DMS53 (cell line): ENCODE measurements around the gene NT5C1A.
A peak's percentile ranks its signal among the peaks of the same experiment; 100 is the strongest.

Experiments
- DNase-seq: peaks from one replicate; lab custom pipeline; 2025; lab: John Stamatoyannopoulos, UW

NT5C1A gene

GRCh38 chr1:39635205-39635870, 36.6 kb downstream of the NT5C1A start:
- no peak for DNase-seq

- no peak for DNase-seq
Measured at GRCh38 chr1:39633422-39633821, 38.5 kb downstream of the NT5C1A start.

DNA sequence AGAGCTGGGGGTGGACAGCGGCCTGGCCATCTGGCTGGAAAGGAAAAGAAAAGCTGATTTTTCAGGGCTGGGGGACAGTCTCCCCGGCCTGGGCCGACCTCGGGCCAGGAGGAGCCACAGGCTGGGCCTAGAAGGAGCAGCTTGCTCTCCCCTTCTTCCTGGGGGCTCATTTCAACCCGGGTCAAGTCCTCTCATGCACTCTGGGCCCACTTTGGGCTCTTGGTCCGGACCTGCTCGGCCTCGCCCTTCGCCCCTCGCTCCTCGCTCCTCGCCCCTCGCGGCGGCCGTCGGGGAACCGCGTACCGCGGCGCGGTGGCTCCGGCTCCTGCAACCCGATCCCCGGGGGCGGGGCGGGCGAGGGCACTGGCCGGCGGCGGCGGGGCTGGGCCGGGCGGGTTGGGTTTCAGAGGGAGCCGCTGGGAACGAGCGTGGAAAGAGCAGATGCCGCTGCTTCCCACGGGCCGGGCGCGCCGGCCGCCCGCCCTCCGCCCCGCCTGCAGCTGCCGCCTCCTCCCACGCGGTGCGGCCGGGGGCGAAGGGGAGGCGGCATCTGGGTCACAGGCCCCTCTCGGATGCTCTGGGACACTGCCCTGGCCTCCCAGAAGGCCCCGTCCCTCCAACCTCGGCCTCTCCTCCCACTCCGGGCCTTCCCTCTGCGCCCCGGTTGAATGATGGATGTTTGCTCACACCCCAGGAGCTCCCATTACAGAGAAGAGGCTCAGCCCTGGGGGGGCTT, 39.1 kb downstream of the NT5C1A start:
- DNase-seq = peak; percentile 86

GRCh38 chr1:39632323-39632681, 39.6 kb downstream of the NT5C1A start:
- no peak for DNase-seq

GRCh38 chr1:39631361-39632322, 40.3 kb downstream of the NT5C1A start:
- no peak for DNase-seq

DNA sequence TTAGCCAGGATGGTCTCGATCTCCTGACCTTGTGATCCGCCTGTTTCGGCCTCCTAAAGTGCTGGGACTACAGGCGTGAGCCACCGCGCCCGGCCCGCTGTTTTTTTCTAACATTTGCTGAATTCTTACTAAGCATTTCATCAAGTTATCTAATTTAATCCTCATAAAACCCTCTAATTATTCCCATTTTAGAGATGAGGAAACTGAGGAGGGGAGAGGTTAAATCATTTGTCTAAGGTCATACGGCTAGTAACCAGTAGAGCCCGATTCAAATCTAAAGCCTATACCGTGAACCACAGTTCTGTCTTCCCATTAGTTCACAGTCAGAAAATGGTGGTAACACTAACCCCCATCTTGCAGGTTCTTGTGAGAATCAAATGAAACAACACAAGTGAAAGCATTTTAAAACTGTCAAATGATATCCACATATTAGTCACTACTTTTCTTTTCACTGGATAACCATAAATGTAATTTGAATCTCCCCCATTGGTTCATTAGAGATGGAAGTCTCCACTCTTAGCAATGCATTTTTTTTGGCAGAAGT, 43.0 kb downstream of the NT5C1A start:
- no peak for DNase-seq

GRCh38 chr1:39626646-39627045, 45.3 kb downstream of the NT5C1A start:
- DNase-seq = no peak

DNA sequence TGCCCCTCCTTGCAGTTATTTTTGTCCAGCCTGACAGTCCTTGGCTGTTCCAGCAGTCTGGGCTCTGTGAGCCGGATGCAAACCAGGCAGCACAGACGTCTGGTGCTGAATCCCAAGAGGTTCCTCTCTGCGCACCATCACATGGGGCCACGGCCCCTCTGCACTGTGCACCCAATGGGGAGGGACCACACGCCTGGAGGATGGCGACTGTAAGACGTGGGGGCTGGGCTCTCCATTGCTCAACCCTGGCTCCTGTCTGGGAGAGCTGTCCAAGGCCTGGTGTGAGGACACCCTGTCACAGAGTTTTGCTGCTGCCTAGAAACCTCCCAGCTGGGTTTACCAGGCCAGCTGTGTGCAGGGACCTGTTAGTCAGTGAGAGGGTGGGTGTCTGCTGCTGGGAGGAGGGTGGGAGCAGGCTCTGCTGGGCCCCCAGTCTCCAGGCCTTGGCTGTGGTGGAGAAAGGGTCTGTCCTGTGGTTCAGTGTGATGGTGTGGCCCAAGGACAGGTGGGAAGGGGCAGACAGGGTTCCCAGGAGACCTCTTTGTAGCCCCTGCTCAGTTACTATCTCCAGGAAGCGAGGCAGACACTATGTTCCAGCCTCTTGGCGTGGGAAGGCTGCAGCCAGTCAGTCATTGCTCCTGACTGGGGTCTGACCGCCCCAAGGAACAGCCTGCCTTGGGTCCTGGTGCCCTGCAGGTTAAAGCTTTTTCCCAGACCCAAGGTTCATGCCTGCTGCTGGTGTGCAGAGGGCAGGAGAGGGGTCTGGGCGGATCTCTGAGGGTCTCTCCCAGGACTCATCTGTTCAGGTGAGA, 46.2 kb downstream of the NT5C1A start:
- DNase-seq = no peak

- DNase-seq = no peak
Measured at GRCh38 chr1:39625009-39625408, 46.9 kb downstream of the NT5C1A start.

DNA sequence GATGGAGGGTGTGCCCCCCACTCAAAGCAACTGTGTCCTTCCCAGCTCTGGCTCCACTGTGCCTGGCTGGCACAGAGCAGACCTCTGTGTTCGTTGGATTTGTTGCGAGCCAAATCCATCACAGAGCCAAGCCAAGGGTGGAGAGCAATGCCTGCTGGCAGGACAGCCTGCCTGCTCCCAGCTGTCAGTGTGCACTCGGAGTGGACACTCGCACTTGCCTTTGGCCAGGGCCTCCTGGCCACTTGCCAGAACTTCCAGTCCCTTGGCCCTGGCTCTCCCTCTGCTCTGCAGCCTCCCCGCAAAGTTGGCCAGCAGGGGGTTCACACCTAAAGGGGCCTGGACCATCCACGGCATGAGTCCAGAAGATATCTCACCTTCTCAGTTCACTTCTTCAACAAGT, 48.9 kb downstream of the NT5C1A start:
- no peak for DNase-seq

- DNase-seq = no peak
Measured at GRCh38 chr1:39622427-39622826, 49.5 kb downstream of the NT5C1A start.

DNA sequence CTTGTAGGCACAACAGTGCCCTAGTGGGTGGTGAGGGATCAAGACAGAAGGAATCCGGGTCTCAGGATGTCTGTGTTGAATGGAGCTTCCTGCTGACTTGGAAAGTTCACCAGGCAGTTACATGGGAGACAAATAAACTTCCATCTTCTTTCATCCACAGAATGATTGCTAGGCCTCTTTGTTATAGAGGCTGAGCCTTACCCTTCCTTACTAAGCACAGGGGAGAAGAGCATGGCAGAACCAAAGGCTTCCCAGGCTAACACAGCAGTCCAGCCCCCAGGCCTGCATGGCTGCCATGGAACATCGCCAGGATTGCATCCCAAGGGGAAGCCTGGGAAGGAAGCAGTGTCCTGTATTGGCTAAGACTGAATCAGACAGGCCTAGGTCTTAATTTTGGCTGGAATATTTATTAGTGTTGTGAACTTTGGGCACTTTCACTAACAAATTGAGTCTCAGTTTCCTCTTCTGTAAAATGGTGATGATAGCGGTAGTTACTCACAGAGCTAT, 51.2 kb downstream of the NT5C1A start:
- DNase-seq = no peak

DNA sequence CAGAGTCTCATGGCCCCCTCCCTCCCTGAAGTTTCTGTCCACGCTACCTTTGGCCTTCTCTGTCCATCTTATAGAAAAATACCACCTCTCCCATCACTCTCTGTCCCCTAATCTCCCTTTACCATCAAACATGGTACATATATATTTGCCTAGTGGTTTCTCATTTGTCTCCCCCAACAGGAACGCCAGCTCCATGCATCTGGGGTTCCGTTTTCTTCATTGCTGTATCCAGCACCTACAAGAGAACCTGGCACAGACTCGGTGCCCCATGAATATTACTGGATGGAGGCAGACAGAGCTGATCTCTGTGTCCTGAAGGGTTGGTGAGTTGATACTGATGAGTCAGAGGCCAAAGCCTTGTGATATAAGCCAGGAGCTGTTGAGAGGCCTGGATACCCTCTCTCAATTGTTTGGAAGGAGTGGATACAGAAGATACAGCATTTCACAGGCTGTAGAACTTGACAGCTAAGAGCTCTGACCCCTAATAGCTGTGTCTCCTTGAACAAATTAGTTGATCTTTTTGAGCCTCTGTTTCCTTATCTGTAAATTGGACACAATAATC, 54.3 kb downstream of the NT5C1A start:
- DNase-seq = peak; percentile 19

GRCh38 chr1:39615086-39615673, 56.7 kb downstream of the NT5C1A start:
- peak; percentile 70 for DNase-seq

GRCh38 chr1:39614488-39614887, 57.4 kb downstream of the NT5C1A start:
- DNase-seq = no peak

DNA sequence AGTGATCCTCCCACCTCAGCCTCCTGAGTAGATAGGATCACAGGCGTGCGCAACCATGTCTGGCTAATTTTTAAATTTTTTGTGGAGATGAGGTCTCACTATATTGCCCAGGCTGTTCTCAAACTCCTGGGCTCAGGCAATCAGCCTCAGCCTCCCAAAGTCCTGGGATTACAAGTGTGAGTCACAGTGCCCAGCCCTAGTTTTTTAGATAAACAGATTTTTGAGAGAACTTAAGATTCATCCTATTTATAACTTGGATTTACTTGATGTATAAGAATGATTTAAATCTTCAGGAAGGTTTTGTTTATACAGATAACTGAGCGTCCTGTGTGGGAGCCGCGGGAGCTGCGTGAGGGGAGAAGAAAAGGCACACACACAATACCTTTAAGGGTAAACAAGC, 58.7 kb downstream of the NT5C1A start:
- no peak for DNase-seq

DNA sequence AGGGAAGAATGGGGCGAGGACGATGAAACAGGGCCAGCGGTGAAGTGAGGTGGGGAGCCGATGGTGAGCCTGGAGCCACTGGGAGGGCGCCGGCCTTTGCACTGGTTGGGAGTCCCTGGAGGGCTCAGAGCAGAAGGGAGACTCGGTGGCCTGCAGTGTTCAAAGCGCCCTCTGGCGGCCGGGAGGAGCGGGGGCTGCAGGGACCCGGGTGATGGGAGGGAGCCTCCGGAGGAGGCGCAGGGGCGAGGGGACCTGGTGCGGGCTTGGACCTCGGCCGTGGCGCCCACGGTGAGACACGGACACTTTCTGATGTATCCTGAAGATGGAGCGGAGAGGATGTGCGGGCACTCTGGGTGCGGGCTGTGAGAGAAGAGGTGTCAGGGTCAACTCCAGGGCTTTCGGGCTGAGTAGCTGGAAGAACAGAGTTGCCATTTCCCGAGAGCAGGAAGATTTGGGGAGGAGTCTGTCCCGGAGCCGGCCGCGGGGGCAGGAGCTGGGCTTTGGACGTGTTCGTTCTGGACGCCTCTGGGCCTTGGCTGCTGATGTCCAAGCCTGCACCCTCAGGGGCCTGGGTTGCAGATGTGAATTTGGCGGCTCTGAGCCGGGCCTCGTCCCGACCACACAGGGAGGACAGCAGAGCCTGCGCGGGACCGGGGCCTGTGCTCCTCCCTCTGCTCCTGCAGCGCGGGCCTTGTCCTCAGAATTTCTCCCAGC, 62.1 kb downstream of the NT5C1A start:
- DNase-seq = peak; percentile 71
